Activated CD8-positive, alpha-beta memory T cell treated with anti-CD3 and anti-CD28 coated beads, Interleukin-2, amount 50 U/mL, for 24 hours (primary cell): ENCODE results near the gene MGLL.

Experiments
- DNase-seq: peaks from one replicate; pipeline ENCODE4 v3.0.0-alpha.2; 2020; ENCODE audit errors: extremely low read depth

The MGLL gene

GRCh38 chr3:127741690-127742089 is 80.6 kb downstream of the MGLL start:
- DNase-seq: no peak

DNA sequence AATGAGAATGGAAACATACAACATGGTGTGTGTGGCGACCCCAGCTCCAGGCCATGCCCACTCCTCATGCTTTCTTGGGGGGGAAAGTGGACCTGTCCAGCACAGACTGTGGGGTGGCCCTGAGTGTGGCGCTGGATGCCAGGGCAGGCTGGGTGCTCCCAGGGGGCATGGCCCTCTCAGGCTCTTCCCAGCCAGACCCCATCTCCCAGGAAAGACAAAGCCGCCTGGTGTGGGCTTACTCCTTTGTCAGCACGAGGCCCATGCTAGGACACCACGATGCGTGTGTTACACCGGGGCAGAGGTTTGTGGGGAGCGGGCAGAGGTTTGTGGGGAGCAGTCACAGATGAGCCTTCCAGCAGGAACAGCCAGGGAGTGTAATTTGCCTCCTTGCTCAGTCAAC is 81.1 kb downstream of the MGLL start:
- no peak for DNase-seq

GRCh38 chr3:127740136-127740915 is 82.0 kb downstream of the MGLL start:
- no peak for DNase-seq

DNA sequence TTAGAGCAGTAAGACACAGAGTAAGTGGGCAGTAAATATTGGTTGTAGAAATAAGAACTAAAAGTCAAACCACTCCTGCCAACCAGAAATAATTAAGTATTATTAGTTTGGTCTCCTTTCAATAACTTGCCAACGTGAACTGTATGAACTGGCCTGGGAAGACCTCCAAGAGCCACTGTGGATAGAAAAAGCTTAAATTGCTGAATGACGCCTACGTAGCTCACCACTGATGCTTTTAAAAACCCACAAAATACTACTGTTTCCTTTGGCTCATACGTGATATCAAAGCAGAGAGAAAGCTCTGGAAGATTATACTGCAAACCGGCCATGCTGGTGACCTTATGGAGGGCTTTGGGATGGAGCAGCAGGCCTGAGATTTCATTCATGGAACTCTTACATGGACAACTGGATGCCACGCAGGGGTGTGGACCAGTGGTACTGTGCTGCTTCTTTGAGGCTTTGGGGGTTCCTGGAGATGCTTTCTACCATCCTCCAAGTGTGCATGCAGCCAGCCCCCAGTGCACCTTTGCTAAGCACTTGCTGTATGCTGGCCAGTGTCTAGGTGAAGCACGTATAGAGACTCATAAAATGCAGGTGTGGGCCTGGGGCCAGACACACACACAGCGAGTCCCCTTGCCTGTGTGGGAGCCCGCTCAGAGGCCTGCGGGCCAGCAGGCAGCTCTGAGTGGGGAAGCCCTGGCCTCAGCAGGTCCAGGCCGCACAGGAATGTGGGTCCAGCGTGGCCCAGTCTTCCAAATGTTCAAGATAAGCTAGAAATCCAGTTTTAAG is 82.8 kb downstream of the MGLL start:
- no peak for DNase-seq

DNA sequence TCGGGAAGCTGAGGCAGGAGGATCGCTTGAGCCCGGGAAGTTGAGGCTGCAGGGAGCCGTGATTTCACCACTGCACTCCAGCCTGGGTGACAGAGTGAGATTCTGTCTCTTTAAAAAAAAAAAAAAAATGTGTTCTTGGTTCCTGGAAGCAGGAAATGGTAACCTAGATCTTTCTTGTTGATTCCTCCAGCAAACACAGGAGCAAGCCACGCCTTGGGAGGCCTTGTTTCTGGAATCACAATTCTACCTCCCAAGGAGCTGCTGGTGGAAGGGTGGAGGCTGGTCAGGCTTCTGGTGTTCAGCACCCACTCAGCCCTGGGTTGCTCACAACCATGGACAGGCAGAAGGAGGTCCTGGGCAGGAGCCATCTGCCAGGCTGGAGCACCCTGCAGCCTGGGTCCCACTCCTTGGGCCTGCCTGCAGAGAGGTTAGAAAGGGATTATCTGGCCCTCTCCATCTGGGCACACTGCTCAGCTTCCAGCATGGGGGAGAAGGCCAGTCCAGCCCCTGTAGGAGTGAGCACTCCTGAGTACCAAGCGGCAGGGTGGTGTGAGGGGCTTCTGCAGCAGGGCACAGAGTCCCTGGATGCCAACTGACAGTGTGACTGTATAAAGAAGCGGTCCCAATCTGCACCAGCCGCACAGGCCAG is 84.0 kb downstream of the MGLL start:
- no peak for DNase-seq

DNA sequence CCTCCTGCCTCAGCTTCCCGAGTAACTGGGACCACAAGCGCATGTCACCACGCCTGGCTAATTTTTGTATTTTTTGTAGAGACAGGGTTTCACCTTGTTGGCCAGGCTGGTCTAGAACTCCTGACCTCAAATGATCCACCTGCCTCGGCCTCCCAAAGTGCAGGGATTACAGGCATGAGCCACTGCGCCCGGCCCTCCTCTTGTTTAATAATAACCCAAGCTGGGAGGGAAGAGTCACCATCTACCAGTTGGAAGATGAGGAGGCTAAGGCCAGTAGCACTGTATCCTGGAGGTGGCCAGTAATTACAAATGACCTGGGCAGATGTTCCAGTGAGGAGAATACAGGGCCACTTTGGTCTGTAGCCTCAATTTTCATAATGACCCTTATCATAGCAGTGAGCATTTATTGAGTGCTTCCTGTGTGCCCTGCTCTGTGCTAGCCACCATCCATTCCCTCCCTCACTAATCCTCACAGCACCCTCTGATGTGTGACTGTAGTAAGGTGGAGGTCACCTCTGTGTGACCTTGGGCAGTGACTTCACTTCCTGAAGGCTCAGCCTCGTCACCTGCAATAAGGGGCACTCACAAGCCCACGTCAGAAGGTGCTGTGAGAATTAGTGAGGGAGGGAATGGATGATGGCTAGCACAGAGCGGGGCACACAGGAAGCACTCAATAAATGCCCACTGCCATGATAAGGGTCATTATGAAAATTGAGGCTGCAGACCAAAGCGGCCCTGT is 85.3 kb downstream of the MGLL start:
- DNase-seq: no peak

- DNase-seq: no peak
These were observed 86.3 kb downstream of the MGLL start for GRCh38 chr3:127735767-127736693.

DNA sequence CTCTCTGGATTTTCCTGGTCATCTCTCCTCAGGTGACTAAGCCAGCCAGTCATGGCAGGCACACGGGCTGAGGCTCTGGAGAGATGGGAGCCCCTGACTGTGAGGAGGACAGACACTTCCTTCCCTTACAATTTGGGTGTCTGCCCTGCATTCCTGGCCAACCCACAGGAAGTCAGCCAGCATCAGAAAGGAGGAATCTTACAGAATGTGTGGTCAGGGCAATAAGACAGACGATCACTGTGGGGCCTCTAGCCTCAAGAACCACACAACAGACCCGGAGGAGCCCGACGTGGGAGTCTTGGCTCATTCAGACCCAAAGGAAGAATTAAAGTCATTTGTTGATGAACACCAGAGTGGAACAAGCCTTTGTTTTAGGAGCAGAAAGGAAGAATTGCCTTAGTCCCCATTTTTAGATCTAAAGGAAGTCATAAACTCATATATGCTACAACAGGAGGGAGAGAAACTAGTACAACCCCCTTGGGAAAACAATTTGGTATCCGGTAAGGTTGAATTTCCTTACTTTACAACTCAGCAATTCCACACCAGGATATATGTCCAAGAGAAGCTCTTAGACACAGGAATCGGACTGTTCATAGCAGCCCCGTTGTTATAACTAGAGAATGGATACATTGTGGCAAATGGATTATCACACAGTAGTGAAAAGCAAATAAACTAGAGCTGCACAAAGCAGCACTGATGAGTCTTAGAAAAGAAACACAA is 87.4 kb downstream of the MGLL start:
- no peak for DNase-seq

- DNase-seq: no peak
These were observed 88.1 kb downstream of the MGLL start for GRCh38 chr3:127734181-127734720.

GRCh38 chr3:127733781-127734180 is 88.5 kb downstream of the MGLL start:
- DNase-seq: no peak

GRCh38 chr3:127732879-127733350 is 89.4 kb downstream of the MGLL start:
- DNase-seq: no peak

DNA sequence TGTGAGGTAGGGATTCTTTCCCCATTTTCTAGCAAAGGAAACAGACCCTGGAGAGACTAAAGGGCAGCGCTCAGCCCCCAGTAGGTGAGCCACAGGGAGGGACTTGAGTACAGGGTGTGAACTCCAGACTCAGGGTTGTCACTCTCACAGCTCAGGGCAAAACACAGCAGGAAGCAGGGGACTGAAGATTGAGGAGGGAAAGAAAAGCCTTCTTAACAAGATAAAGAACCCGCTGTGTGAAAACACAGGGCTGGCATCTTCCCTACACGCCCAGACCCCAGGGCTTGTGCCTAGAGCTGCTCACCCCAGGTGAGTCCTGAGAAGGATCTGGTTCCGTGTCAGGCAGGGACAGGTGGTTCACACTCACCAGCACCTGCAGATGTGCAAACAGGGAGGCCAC is 90.0 kb downstream of the MGLL start:
- DNase-seq: no peak

DNA sequence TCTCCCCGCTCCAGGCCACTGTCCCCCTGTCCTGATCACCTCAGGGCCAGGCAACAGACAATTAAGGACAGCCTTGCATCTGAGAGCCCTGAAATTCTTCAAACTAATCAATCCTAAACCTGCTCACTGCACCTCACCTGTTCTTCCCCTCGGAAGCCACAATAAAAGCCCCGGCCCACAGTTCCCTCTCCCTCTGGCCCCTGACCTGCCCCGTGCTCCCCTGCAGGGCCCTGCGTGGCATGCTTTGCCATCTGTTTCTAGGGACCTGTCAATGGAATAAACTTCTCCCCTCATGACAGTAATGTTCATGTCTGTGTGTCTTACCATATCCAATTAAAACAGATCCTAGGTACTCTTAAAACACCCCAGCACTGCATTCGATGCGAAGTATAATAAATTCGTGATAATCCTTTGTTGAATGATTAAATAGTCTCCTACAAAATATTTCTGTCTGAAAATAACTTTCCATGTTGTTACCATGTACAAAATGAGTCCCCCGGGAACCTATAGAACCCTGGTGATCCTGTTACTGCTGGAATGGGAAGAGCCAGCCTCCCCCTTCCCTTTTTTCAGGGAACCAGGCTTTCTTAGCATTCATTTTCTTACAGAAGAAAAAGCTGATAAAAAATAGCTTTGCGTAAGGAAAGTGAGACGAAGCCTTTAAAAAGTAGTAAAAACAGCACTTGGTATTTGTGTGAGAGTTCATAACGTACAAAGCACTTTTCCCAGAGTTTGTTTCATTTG is 90.6 kb downstream of the MGLL start:
- DNase-seq: no peak

DNA sequence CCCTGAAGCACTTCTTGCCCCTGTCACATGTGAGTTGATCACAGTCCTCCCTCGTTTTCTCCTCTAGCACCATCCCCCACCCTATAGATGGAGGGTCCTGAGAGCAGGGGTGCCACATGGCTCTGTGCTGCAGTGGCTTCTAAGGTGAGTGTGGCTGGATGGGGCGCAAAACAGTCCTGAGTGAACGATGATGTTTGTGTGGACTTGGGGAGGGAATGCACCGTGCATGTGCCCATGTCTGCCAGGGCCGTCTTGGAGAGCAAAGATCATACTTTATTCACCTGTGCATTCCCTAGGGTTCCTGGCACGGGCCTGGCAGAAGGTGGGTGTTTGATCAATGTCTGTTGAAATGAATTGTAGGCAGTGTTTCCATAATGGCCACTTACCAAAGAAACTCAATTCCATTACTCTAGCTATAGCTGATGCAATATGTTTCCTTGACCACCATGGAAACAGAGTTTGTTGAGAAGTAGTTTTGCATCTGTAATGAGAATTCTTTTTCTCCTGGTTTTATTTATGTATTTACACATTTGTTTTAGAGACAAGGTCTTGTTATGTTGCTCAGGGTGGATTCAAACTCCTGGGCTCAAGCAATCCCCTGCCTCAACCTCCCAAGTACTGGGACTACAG is 91.5 kb downstream of the MGLL start:
- no peak for DNase-seq

DNA sequence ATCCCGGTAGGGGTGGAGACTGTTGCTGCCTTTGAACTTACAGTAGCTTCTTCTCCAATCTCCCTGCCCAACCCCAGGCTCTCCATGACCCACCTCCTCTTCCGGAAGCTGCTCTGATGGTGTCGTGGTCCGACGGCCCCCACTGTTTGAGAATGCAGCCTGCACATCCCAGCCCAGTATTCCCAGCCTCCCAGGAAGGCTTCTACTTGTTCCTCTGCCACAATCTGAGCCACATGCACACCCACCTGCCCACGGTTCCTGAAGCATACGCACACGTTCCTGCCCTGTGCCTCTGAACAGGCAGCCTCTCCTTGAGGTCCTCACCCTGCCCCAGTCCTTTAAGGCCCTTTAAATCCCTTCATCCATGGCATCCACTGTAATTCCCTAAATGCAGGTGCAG is 92.1 kb downstream of the MGLL start:
- no peak for DNase-seq

DNA sequence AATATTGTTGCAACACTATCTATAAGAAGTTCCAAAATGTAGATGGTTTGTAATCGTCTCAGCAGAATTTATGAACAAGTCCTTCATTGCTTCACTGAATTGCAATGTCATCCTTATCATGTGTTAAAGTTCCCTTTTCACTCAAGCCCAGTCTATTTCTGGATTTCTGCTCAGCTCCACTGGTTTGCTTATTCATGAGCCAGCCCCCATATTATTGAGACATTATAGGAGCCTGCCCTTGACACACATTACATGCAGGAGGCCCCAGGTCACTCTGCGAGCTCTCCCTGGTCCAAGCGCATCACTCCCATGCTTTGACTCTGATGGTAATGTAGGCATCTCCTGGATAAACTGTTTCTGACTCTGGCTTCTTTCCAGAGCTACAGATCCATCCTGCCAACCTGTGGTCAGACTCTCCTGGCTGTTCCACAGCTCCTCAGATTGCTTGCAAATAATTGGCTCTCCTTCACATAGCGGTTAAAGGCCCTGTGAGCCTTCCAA is 92.7 kb downstream of the MGLL start:
- no peak for DNase-seq

DNA sequence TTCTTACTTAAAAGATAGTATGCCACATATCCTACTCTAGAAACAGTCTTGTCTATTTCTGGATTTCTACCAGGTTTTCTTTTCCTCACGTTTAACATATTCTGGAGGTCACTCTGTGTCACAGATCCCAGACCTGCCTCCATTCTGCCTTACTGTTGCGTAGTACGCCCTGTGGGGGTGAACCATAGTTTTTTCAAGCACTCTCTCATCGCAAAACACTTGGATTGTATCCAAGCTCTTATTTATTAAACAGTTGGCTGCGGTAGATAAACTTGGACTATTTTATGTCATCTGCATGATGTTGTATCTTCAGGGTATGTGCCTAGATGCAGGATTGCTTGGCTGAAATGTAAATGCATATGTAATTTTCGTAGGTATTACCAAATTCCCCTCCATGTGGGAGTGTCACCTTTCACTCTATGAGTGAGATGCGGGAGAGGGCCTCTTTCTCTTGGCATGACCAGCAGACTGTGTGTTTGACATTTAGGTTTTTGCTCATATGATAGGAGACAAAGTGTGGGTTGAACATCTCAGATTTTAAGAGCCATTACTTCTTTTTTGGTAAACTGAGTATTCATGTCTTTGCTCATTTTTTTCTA is 93.8 kb downstream of the MGLL start:
- DNase-seq: no peak

- DNase-seq: no peak
These were observed 95.4 kb downstream of the MGLL start for GRCh38 chr3:127726894-127727293.
